K562 (cell line): ENCODE measurements around the gene INO80E. TPM values are rescaled to one million over a fixed set of nuclear protein-coding genes. Genes with fewer than 3 reads are reported as not detected.

Source experiments
- ARNT ChIP-seq, 2 experiments: fragments of 450-650 bp; IDR thresholded peaks; 2 replicates each; pipeline ENCODE4 v1.6.1; 2016; ENCODE audit warnings: mild to moderate bottlenecking in 1 of 2
- HNRNPK ChIP-seq: fragments of 200-400 bp; formaldehyde crosslinking; IDR thresholded peaks from one replicate; pipeline ENCODE4 v1.6.1; 2018; ENCODE audit warnings: mild to moderate bottlenecking, low read depth, low read length; ENCODE audit not compliant: poor library complexity, severe bottlenecking
- HNRNPUL1 ChIP-seq: fragments of 200-400 bp; formaldehyde crosslinking; IDR thresholded peaks from 2 replicates; pipeline ENCODE4 v1.6.1; 2017; ENCODE audit warnings: low read length
- KDM4B ChIP-seq, 2 experiments: fragments of 450-650 bp in 1 of 2; sonication (generic) in 1 of 2; IDR thresholded peaks; 2 replicates each; pipeline ENCODE4 v1.6.1; 2016 to 2017; ENCODE audit warnings: borderline replicate concordance in 2 of 2, antibody characterized with exemption in 1 of 2, low read depth in 1 of 2, mild to moderate bottlenecking in 1 of 2
- RAD21 ChIP-seq, 2 experiments: fragments of 250-450 bp in 1 of 2; fragments of 450-650 bp in 1 of 2; sonication (Bioruptor Pico) in 1 of 2; formaldehyde crosslinking in 1 of 2; IDR thresholded peaks in 1 of 2; conservative IDR thresholded peaks in 1 of 2; 2 replicates each; pipeline versions ENCODE4 v1.4.0 to v1.8.0; 2020 to 2022; ENCODE audit warnings: mild to moderate bottlenecking in 2 of 2, moderate library complexity in 1 of 2
- TSC22D4 ChIP-seq: fragments of 450-650 bp; IDR thresholded peaks from 2 replicates; pipeline ENCODE4 v1.6.1; 2016; ENCODE audit warnings: missing genetic modification characterization, missing biosample characterization, control low read depth
- polyA plus RNA-seq, 8 experiments: library from polyadenylated mRNA; depleted of rRNA in 4 of 8; stranded (reverse) in 5 of 8; unstranded in 3 of 8; fragments of >200 nt; fragmentation: Nextera tagmentation in 2 of 8; fragmentation: Illumina TruSeq in 1 of 8; extraction: Ambion mirVana in 2 of 8; extraction: Trizol in 1 of 8; gene quantifications; 2 replicates each; pipeline versions ENCODE4 v1.2.1 to v1.2.3, GENCODE V29; 2011 to 2014; ENCODE audit warnings: inconsistent platforms in 1 of 8, missing spikeins in 1 of 8
- total RNA-seq, 7 experiments: library from RNA; depleted of rRNA in 6 of 7; stranded (reverse); fragments of >200 nt in 6 of 7; fragmentation: Illumina TruSeq in 2 of 7; extraction: Trizol in 2 of 7; gene quantifications; 2 replicates each; pipeline versions ENCODE4 v1.2.1 to v1.2.3, GENCODE V29; 2011 to 2021; ENCODE audit warnings: low replicate concordance in 1 of 7
- TF ChIP-seq, protein P1 (sequence below): fragments of 450-650 bp; formaldehyde crosslinking; IDR thresholded peaks from 2 replicates; pipeline ENCODE4 v1.4.0; 2020; ENCODE audit warnings: mild to moderate bottlenecking, moderate library complexity
- TF ChIP-seq, protein P2 (sequence below), 2 experiments: fragments of 150-350 bp in 1 of 2; IDR thresholded peaks; 2 replicates each; pipeline ENCODE4 v1.6.1; 2012 to 2016; ENCODE audit warnings: low read depth in 2 of 2, low read length in 2 of 2, mild to moderate bottlenecking in 1 of 2, moderate library complexity in 1 of 2
- TF ChIP-seq, protein P3 (sequence below), 3 experiments: IDR thresholded peaks in 2 of 3; conservative IDR thresholded peaks in 1 of 3; 2 replicates each; pipeline ENCODE4 v1.5.1; 2011 to 2012; ENCODE audit warnings: low read length in 3 of 3, mild to moderate bottlenecking in 3 of 3, control low read depth in 2 of 3, improper control_type of control experiment in 1 of 3, inconsistent platforms in 1 of 3, low read depth in 1 of 3, mixed read lengths in 1 of 3, moderate library complexity in 1 of 3; ENCODE audit not compliant: insufficient read depth in 2 of 3
- TF ChIP-seq, protein P4 (sequence below): fragments of 250-450 bp; sonication (Bioruptor Pico); IDR thresholded peaks from 2 replicates; pipeline ENCODE4 v1.9.0; 2021; ENCODE audit warnings: mild to moderate bottlenecking
- TF ChIP-seq, protein P5 (sequence below): fragments of 450-650 bp; IDR thresholded peaks from 2 replicates; pipeline ENCODE4 v1.6.1; 2017; ENCODE audit warnings: antibody characterized with exemption
- TF ChIP-seq, protein P6 (sequence below): sonication (generic); formaldehyde crosslinking; IDR thresholded peaks from 2 replicates; pipeline ENCODE4 v1.5.0; 2020; ENCODE audit warnings: missing genetic modification reagents
- TF ChIP-seq, protein P7 (sequence below): sonication (generic); formaldehyde crosslinking; IDR thresholded peaks from 2 replicates; pipeline ENCODE4 v1.8.0; 2022; ENCODE audit warnings: mild to moderate bottlenecking, missing genetic modification reagents

INO80E gene
- total and polyA plus RNA-seq, 9 of the 15 experiments (the other 6 are each of a cell fraction or from before 2014, with no cell fraction given): 0.31 to 102 (median 49.3) TPM

DNA sequence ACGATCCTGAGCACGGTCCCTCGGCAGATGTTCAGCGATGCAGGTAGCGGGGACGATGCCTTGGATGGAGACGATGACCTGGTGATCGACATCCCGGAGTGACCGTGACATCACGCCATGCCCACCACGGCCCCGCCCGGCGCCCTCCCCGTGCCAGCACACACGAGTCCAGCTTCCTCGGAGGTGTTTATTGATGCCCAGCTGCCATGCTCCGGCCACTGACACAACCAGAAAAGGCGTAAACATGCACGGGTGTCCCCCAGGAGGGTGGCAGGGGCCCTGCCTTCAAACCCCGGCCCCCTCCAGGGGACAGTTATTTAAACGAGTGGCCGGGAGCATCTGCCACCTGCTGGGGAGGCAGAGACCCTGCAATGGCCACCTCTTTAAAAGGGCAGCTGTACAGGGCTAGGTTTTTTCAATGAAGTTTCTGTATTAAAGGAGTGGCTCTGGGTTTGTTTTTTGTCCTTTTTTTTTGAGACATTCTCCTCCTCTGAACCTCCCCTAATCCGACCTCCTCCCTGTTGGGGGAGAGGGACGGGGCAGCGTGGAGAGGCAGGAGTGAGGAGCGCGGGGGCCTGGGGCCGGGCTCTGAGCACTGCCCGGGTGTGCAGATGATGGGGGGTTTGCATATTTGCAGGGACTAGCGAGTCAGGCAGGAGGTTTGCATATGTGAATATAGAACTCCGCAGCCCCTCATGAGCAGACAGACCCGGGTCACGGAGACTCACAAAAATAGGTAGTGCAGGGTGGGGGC, 9.5 kb downstream of the INO80E start (continued):
- TF ChIP-seq, protein P1, sequence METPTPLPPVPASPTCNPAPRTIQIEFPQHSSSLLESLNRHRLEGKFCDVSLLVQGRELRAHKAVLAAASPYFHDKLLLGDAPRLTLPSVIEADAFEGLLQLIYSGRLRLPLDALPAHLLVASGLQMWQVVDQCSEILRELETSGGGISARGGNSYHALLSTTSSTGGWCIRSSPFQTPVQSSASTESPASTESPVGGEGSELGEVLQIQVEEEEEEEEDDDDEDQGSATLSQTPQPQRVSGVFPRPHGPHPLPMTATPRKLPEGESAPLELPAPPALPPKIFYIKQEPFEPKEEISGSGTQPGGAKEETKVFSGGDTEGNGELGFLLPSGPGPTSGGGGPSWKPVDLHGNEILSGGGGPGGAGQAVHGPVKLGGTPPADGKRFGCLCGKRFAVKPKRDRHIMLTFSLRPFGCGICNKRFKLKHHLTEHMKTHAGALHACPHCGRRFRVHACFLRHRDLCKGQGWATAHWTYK (CRISPR knock-in tag): no peak
- TF ChIP-seq TSC22D4 (tag): no peak
- TF ChIP-seq, protein P2, sequence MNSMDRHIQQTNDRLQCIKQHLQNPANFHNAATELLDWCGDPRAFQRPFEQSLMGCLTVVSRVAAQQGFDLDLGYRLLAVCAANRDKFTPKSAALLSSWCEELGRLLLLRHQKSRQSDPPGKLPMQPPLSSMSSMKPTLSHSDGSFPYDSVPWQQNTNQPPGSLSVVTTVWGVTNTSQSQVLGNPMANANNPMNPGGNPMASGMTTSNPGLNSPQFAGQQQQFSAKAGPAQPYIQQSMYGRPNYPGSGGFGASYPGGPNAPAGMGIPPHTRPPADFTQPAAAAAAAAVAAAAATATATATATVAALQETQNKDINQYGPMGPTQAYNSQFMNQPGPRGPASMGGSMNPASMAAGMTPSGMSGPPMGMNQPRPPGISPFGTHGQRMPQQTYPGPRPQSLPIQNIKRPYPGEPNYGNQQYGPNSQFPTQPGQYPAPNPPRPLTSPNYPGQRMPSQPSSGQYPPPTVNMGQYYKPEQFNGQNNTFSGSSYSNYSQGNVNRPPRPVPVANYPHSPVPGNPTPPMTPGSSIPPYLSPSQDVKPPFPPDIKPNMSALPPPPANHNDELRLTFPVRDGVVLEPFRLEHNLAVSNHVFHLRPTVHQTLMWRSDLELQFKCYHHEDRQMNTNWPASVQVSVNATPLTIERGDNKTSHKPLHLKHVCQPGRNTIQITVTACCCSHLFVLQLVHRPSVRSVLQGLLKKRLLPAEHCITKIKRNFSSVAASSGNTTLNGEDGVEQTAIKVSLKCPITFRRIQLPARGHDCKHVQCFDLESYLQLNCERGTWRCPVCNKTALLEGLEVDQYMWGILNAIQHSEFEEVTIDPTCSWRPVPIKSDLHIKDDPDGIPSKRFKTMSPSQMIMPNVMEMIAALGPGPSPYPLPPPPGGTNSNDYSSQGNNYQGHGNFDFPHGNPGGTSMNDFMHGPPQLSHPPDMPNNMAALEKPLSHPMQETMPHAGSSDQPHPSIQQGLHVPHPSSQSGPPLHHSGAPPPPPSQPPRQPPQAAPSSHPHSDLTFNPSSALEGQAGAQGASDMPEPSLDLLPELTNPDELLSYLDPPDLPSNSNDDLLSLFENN (IDR thresholded peaks at IDR 0.05; ENCODE audit: low read depth in 2 of 2, low read length in 2 of 2): no peak
- TF ChIP-seq RAD21 (CRISPR knock-in tag; conservative IDR thresholded peaks at IDR 0.05 in 1 of 2, IDR thresholded peaks at IDR 0.05 in 1 of 2): peak; percentile 73 to 80
- TF ChIP-seq KDM4B (IDR thresholded peaks at IDR 0.05; ENCODE audit: borderline replicate concordance in 2 of 2, low read depth in 1 of 2): no peak
- TF ChIP-seq, protein P3, sequence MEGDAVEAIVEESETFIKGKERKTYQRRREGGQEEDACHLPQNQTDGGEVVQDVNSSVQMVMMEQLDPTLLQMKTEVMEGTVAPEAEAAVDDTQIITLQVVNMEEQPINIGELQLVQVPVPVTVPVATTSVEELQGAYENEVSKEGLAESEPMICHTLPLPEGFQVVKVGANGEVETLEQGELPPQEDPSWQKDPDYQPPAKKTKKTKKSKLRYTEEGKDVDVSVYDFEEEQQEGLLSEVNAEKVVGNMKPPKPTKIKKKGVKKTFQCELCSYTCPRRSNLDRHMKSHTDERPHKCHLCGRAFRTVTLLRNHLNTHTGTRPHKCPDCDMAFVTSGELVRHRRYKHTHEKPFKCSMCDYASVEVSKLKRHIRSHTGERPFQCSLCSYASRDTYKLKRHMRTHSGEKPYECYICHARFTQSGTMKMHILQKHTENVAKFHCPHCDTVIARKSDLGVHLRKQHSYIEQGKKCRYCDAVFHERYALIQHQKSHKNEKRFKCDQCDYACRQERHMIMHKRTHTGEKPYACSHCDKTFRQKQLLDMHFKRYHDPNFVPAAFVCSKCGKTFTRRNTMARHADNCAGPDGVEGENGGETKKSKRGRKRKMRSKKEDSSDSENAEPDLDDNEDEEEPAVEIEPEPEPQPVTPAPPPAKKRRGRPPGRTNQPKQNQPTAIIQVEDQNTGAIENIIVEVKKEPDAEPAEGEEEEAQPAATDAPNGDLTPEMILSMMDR (IDR thresholded peaks at IDR 0.05 in 2 of 3, conservative IDR thresholded peaks at IDR 0.05 in 1 of 3; ENCODE audit: insufficient read depth in 2 of 3, low read depth in 1 of 3, low read length in 3 of 3): peak; percentile 88
- no peak for TF ChIP-seq HNRNPK
- TF ChIP-seq, protein P4, sequence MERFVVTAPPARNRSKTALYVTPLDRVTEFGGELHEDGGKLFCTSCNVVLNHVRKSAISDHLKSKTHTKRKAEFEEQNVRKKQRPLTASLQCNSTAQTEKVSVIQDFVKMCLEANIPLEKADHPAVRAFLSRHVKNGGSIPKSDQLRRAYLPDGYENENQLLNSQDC (CRISPR knock-in tag): no peak
- TF ChIP-seq, protein P5, sequence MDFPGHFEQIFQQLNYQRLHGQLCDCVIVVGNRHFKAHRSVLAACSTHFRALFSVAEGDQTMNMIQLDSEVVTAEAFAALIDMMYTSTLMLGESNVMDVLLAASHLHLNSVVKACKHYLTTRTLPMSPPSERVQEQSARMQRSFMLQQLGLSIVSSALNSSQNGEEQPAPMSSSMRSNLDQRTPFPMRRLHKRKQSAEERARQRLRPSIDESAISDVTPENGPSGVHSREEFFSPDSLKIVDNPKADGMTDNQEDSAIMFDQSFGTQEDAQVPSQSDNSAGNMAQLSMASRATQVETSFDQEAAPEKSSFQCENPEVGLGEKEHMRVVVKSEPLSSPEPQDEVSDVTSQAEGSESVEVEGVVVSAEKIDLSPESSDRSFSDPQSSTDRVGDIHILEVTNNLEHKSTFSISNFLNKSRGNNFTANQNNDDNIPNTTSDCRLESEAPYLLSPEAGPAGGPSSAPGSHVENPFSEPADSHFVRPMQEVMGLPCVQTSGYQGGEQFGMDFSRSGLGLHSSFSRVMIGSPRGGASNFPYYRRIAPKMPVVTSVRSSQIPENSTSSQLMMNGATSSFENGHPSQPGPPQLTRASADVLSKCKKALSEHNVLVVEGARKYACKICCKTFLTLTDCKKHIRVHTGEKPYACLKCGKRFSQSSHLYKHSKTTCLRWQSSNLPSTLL: no peak
- TF ChIP-seq, protein P6, sequence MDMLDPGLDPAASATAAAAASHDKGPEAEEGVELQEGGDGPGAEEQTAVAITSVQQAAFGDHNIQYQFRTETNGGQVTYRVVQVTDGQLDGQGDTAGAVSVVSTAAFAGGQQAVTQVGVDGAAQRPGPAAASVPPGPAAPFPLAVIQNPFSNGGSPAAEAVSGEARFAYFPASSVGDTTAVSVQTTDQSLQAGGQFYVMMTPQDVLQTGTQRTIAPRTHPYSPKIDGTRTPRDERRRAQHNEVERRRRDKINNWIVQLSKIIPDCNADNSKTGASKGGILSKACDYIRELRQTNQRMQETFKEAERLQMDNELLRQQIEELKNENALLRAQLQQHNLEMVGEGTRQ (CRISPR knock-in tag): no peak
- TF ChIP-seq, protein P7, sequence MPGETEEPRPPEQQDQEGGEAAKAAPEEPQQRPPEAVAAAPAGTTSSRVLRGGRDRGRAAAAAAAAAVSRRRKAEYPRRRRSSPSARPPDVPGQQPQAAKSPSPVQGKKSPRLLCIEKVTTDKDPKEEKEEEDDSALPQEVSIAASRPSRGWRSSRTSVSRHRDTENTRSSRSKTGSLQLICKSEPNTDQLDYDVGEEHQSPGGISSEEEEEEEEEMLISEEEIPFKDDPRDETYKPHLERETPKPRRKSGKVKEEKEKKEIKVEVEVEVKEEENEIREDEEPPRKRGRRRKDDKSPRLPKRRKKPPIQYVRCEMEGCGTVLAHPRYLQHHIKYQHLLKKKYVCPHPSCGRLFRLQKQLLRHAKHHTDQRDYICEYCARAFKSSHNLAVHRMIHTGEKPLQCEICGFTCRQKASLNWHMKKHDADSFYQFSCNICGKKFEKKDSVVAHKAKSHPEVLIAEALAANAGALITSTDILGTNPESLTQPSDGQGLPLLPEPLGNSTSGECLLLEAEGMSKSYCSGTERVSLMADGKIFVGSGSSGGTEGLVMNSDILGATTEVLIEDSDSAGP: no peak
- no peak for TF ChIP-seq ARNT (IDR thresholded peaks at IDR 0.05)
- no peak for TF ChIP-seq HNRNPUL1
